ENCODE measurements around the gene OTUD5.
A peak's percentile ranks its signal among the peaks of the same experiment; 100 is the strongest.

DNA sequence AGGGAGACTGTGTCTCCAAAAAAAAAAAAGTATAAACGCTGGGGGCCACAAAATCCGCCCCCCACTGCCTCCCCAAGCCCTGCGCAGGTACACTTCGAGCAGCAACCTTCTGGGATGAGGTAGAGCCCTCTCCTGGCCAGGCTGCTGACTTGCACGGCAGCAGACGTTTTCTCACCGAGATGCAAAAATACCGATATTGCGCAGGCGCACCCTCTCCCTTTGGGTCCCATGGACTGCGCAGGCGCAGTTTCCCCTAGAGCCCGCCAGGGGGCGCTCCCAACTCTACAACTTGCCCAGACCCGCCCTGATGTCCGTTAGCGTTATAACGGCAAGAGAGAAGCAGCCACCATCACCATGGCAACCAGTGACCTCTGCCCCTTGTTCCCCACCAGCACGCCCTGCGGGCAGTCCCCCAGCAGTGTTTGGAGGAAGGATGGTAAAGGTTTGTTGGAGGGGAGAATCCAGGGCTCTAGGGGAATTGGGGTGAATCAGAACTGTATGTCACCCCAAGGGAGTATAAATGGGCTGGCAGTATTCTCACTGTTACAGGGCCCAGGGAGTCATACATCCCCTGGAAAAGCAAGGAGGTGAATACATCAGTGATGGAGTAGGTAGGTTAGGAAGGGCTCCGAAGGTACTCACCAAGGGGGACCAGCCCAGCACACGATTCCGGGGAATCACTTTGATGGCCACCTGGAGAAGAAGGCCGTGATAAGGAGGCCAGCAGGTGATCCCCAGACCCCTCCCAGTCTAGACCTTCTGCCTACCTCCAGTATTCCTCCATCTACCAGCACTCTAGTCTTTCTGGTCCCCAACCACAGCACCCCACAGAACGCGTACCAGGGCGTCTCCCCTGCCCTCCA lies 40.0 kb downstream of the OTUD5 start:
- TF ChIP-seq, protein P1, sequence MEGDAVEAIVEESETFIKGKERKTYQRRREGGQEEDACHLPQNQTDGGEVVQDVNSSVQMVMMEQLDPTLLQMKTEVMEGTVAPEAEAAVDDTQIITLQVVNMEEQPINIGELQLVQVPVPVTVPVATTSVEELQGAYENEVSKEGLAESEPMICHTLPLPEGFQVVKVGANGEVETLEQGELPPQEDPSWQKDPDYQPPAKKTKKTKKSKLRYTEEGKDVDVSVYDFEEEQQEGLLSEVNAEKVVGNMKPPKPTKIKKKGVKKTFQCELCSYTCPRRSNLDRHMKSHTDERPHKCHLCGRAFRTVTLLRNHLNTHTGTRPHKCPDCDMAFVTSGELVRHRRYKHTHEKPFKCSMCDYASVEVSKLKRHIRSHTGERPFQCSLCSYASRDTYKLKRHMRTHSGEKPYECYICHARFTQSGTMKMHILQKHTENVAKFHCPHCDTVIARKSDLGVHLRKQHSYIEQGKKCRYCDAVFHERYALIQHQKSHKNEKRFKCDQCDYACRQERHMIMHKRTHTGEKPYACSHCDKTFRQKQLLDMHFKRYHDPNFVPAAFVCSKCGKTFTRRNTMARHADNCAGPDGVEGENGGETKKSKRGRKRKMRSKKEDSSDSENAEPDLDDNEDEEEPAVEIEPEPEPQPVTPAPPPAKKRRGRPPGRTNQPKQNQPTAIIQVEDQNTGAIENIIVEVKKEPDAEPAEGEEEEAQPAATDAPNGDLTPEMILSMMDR (conservative IDR thresholded peaks at IDR 0.05) = peak; percentile 95
- no peak for TF ChIP-seq ZFX (IDR thresholded peaks at IDR 0.05)

All from C4-2B (cell line).